NCI-H345 (cell line): ENCODE measurements around the gene RAB30.
"Not testable (repeated sequence)": the region's sequence is repeated elsewhere in the genome, so short reads cannot be mapped to it uniquely, and the experiment has no call there.

Source experiments
- DNase-seq: peaks from one replicate; lab custom pipeline; 2025; lab: John Stamatoyannopoulos, UW

Gene RAB30

DNA sequence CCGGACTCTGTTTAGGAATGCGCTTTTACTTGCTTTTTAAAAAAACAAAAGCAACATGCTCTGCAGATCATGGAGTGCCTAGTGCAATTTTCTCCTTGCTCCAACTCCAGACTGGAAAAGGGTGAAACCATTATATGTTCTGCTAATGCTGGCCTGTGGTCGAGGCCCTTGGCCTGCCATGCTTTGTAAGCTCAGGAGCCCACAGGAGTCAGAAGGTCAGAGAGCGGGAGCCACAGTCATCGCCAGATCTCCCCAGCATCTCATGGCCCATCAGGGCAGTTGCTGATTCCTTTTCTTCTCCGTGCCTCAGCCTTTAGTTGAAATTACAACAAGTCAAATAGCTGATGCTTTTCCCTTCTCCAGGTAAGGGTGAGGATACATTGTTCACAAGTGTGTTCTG lies 89.8 kb downstream of the RAB30 start:
- no peak for DNase-seq

DNA sequence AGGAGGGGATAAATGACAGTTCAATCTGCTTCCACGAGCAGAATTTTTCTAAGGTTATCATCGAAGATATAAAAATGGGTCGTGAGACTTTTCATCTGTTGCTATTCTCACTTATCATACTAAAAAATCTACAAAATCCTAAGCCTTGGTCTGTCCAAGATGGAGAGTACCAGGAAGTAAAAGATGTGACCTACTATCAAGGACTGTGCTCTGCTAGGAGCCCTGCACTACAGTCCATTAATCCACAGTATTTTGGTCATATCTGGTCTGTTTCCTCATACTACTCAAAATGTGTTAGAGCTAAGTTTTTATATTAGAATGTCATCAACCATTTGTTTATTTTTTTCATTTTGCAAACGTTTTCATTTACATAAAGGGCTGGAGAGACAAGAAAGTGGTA lies 90.8 kb downstream of the RAB30 start:
- DNase-seq: no peak

DNA sequence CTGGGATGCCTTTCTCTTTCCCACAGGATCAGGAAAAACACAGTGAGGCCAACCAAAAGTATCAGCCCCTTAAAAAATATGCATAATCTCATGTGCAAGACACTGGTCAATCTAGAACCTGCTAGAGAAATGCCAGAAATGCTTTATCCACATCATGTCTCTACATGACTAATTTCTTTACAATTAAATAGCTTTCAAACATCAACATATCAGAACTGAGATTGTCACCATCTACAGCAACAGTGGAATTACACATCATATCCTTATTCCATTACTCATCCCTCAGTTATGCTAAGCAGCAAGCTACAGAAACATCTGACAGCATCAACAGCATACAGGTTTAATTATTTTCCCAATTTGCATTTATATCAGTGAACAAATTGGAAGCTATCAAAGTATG lies 91.4 kb downstream of the RAB30 start:
- no peak for DNase-seq

DNA sequence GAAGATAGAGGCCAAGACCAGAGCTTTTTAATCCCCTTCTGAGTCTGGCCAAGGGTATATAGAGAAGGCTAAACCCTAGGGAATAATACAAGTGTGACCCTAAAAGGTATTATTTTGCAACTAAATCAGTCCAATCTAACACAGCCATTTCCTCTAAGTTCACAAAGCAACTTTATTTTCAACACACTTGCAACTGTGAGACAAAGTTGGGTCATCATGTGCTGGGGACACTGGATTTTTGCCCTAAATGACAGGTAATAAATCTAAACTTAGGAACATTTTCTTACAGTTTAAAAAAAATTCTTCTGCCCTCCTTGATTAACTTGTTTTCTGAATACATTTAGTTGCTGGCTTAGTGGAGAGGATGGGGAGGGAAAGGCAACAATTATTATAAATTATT lies 91.9 kb downstream of the RAB30 start:
- no peak for DNase-seq

DNA sequence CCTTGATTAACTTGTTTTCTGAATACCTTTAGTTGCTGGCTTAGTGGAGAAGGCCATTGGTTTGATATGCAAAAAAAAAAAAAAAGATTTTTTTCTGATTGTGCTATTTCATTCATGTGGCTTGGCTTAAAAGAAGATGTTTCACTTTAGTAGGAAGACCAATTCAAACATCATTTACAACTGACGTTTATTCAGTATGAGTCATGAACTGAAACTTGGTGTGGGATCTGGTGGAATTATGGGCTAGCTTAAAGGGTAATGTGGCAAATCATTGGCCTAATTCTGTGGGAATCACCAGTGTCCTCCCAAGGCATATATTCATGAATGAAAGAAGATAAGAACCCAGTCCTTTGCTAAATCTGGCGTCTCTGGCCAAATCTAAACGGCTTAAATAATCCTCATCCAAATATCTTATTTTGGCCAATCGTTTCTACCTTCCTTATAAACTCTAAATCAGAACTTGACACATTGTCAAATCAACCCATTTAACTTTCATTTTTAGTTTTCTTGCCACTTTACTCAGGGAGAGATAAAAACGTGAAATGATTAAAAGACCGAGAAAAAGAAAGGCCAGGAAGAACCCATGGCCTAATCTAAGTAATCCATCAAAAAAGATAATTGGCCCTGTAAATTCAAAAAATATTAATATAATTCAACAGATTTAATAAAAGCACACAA lies 93.1 kb downstream of the RAB30 start:
- no peak for DNase-seq

DNA sequence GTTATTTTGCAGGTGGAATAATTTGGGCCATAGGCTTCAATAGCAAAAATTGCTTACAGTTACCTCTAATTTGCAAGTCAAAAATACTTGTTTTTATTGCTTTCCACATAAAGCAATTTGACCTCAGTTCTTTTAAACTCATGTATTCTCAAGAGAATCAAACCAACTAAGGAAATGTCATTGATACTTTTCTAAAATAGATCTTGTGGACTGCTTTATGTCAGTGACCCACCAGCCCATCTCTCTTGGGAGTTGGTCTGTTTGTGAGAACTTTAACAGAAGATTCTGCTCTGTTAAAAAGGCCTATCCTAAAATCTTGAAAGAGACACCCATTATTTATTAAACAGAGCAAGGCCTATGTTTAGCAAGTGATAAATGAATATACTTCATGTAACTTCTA lies 94.9 kb downstream of the RAB30 start:
- DNase-seq: no peak

DNA sequence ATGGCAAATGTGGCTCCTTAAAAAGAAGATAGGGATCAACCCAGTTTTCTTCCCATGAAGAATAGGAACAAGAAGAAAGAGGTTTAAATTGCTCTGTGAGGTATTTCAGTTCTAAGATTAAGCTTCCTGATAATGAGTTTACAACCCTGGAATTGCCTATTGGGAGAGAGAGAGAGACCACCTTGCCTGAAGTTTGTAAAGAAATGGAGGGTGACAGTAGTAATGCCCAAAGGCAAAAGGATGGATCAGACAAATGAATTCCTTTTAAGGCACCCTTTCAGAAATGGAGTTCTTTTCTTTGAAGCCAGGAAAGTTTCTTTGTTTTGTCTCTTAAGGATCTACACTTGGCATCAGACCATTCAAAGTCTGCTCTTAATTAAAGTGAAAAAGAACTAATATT lies 95.8 kb downstream of the RAB30 start:
- no peak for DNase-seq

DNA sequence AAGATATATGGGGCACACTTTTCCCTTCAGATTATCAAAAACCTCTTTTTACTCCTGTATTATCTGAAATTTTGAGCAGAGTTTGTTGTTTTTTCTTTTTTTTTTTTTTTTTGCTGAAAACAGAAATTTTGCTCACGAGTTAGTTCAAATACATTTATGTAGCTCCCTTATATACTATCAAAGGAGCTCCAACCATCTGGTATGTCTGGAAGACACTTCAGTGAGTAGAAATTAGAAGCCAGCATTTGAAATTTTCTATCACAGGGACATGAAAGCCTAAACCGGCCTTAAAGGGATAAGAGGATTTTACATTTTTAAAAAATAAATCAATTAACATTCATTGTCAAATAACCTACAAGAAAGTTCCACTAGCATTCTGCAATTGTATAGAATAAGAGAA lies 96.8 kb downstream of the RAB30 start:
- DNase-seq: no peak

DNA sequence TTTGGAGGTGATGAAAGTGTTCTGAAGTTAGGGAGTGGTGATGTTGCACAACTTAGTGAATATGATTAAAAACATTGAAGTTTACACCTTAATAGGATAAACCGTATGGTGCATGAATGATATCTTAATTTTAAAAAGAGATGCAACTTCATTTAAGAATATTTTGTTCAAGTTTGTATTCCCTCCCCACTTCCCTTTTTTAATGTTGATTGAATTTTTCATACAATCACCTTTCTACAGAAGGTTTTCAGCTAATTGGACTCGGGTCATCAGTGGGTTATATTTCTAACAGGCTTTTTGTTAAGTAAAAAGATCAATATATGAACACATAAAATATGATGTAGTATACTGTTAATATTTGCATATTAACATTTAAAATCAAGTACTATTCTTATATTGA lies 97.6 kb downstream of the RAB30 start:
- no peak for DNase-seq

DNA sequence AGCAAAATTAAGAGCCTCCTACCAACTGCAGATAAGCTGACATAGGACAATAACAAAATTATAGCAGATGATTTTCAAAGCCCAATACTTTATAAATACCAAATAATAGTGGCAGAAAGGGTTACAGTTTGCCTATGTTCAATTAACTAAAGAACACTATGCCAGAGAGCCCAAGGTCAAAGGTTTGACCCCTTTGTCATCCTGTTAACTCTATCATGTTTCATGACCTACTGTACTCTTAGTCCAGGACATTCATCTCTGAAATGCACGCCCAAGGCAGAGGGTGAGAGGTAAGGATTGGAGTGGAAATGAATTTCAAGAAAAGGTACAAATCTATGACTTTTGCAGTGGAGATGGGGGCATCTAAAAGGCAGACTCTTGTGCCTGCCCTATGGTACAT lies 99.6 kb downstream of the RAB30 start:
- DNase-seq: no peak

DNA sequence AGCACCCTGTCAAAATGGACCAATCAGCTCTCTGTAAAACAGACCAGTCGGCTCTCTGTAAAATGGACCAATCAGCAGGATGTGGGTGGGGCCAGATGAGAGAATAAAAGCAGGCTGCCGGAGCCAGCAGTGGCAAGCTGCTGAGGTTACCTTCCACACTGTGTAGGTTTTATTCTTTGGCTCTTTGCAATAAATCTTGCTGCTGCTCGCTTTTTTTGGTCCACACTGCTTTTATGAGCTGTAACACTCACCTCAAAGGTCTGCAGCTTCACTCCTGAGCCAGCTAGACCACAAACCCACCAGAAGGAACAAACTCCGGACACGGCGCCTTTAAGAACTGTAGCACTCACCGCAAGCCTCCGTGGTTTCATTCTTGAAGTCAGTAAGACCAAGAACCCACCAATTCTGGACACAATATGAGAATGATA lies 100.2 kb downstream of the RAB30 start:
- not testable (repeated sequence) for DNase-seq

DNA sequence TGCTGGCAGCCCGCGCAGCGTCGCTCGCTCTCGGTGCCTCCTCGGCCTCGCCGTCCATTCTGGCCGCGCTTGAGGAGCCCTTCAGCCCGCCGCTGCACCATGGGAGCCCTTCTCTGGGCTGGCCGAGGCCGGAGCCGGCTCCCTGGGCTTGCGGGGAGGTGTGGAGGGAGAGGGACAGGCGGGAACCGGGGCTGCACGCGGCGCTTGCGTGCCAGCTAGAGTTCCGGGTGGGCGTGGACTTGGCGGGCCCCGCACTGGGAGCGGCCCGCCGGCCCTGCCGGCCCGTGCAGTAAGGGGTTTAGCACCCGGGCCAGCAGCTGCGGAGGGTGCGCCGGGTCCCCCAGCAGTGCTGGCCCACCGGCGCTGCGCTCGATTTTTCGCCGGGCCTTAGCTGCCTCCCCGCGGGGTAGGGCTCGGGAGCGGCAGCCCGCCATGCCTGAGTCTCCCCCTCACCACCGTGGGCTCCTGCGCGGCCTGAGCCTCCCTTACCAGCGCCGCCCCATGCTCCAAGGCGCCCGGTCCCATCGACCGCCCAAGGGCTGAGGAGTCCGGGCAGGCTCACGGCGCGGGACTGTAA lies 101.1 kb downstream of the RAB30 start:
- DNase-seq: not testable (repeated sequence)

DNA sequence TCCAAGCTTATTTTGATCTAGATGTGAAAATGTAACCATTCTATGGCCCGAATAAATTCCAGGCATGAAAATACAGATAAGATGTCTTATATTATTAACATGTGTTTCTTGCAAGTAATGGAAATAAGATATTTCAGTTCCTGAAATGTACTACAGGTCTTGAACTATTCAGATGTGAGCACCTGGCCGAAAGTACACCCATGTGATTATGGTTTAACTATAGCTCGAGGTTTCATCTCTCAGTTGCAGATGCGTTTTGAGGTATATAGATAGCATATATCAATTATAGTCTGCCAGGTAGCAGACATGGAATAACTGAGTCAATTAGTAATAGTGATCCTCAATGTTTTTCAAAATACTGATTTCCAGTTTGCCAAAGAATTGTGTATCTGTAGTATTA lies 101.9 kb downstream of the RAB30 start:
- no peak for DNase-seq

DNA sequence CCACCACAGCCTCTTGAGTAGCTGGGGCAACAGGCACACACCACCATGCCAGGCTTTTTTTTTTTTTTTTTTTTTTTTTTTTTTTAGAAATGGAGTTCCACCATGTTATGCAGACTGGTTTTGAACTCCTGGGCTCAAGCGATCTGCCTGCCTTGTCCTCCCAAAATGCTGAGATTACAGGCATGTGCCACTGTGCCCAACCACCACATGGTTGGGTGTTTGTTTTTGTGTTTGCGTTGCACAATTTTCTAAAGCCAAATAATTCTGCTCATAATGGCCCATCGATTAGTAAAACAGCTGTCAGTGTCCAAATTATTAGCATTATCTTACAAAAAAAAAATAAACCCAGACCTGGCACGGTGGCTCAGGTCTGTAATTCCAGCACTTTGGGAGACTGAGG lies 104.3 kb downstream of the RAB30 start:
- DNase-seq: no peak

DNA sequence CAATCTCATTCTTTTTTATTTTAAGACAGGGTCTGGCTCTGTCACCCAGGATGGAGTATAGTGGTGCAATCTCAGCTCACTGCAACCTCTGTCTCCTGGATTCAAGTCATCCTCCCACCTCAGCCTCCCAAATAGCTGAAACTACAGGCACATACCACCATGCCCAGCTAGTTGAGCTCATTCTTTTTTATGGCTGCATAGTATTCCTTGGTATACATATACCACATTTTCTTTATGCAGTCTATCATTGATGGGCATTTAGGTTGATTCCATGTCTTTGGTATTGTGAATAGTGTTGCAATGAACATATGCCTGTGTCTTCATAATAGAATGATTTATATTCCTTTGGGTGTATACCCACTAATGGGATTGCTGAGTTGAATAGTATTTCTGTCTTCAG lies 109.7 kb downstream of the RAB30 start:
- DNase-seq: not testable (repeated sequence)

DNA sequence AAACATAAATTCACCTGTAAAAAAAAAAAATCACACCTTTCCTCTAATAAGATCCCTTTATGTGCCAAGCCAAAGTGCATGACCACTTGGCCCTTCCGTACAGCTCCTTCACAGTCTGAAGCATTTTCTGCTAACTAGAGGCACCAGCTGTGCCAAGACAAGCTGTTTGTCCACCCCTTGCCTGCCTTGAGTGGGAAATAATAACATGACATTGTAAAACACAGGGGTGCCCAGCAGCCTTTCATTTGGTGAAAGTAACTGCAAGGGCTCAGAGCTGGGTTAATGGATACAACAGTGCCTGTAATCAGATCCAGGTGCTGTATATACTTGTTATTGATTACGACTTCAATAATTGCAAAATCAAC lies 110.9 kb downstream of the RAB30 start:
- DNase-seq: no peak

DNA sequence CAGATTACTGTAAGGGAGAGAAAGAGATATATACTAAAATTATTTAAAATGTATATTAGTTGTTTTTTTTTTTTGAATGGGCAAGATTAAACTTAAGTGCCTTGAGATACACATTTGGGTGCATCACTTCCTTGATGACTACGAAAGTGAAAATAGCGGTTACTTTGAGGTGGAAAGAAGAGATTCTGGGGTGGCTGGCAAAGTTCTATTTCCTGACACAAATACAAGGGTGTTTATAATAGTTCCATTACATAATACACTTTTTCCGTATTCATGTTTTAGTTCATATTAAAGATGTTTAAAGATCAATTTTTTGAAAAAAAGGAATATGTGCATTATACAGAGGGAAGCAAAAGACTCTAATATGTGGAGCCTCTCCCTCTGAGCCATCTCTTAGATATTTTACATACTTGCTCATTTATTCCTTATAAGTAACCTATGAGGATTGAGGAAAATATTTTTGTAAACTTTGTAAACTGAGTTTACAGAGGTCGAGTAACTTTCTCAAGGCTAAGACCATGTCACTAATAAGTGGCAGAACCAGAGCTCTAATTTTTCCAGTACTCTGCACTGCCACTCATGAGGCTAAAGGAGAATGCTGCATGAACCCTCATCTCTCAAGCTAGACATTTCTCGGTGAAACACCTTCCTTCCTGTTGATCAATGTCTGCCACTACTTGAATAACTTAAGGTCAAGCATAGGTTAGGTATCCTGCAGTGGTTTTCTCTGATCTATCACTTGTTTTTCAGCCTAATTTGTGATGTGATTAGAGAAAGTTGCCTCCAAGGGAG lies 111.5 kb downstream of the RAB30 start:
- no peak for DNase-seq

DNA sequence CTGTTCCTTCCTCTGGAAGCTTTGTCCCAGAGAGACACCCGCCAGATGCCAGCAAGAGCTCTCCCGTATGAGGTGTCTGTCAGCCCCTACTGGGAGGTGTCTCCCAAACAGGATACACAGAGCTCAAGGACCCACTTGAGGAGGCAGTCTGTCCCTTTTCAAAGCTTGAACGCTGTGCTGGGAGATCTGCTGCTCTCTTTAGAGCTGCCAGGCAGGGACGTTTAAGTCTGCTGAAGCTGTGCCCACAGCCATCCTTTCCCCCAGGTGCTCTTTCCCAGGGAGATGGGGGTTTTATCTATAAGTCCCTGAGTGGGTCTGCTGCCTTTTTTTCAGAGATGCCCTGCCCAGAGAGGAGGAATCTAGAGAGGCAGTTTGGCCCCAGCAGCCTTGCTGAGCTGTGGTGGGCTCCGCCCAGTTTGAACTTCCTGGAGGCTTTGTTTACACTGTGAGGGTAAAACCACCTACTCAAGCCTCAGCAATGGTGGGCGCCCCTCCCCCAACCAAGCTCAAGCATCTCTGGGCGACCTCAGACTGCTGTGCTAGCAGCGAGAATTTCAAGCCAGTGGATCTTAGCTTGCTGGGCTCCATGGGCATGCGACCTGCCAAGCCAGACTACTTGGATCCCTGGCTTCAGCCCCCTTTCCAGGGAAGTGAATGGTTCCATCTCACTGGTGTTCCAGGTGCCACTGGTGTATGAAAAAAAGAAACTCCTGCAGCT lies 115.8 kb downstream of the RAB30 start:
- peak; percentile 64 for DNase-seq

DNA sequence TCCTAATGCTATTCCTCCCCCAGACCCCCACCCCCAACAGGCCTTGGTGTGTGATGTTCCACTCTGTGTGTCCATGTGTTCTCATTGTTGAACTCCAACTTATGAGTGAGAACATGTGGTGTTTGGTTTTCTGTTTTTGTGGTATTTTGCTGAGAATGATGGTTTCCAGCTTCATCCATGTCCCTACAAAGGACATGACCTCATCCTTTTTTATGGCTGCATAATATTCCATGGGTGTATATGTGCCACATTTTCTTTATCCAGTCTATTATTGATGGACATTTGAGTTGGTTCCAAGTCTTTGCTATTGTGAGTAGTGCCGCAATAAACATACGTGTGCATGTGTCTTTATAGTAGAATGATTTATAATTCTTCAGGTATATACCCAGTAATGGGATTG lies 121.2 kb downstream of the RAB30 start:
- DNase-seq: not testable (repeated sequence)

DNA sequence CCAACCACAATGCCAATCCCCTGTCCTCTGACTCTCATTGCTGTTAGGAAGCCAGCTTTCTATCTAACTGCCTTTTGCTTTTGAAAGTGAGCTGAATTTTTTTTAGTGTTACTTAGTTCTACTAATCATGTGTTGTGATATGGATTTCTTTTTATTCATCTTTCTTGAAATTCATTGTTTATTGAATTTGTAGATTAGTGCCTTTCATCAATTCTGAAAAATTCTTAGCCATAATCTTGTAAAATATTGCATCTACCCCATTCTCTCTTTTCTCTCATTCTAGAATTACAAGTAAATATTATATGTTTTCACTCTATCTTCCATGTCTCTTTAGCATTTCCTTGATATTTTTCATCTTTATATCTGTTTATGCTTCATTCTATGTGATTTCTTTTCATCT lies 122.3 kb downstream of the RAB30 start:
- no peak for DNase-seq

DNA sequence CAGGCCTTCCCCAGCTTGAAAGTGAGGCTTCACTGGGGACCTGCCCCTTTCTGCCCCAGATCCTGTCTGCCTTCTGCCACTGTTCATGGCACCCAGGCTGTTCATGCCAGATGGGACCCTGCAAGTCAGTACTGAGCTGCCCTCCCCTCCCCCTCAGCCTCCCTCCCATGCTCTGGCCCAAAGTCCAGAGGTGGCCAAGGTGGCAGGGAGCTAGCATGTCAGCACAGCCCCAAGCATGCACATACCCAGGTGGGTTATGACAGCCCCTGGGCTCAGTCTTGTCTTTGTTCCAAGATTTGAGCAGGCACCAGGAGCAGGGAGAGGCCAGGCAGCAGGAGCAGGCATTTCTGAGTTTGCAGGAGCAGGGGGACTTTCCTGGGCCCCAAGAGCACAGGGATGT lies 126.0 kb downstream of the RAB30 start:
- DNase-seq: no peak

DNA sequence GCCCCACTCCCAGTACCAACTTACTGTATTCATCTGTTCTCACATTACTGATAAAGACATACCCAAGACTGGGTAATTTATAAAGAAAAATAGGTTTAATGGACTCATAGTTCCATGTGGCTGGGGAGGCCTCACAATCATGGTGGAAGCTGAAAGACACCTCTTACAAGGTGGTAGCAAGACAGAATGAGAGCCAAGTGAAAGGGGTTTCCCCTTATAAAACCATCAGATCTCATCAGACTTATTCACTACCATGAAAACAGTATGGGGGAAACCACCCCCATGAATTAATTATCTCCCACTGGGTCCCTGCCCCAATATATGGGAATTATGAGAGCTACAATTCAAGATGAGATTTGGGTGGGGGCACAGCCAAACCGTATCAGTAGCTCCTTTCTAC lies 126.7 kb downstream of the RAB30 start:
- DNase-seq: not testable (repeated sequence)

DNA sequence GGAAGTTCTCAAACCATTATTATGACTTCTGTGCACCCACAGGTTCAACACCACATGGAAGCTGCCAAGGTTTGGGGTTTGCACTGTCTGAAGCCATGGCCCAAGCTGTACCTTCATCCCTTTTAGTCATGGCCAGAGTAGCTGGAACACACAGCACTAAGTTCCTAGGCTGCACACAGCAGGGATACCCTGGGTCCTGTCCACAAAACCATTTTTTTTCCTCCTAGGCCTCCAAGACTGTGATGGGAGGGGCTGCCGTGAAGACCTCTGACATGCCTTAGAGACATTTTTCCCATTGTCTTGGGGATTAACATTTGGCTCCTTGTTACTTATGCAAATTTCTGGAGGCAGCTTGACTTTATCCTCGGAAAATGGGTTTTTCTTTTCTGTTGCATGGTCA lies 127.5 kb downstream of the RAB30 start:
- DNase-seq: no peak
